NCI-H345 (cell line): ENCODE measurements around the gene SMPD2.

Experiments used
- DNase-seq: peaks from one replicate; lab custom pipeline; 2025; lab: John Stamatoyannopoulos, UW

The SMPD2 gene

GRCh38 chr6:109440331-109441068 is at the start of gene SMPD2, which contains the start of gene PPIL6:
Gene SMPD2 (plus strand): TSS chr6:109440724. CDS start chr6:109441122, 398 bp downstream.
Gene PPIL6 (minus strand): TSS chr6:109440628. CDS start chr6:109440590, 38 bp downstream.
- peak; percentile 88 for DNase-seq

GRCh38 chr6:109393157-109393885 is 47.2 kb upstream of the SMPD2 start:
- DNase-seq: no peak

- DNase-seq: no peak
Observed at GRCh38 chr6:109393886-109394281, 46.6 kb upstream of the SMPD2 start.

- DNase-seq: no peak
Observed at GRCh38 chr6:109396046-109396718, 44.3 kb upstream of the SMPD2 start.

- no peak for DNase-seq
Observed at GRCh38 chr6:109397020-109397419, 43.5 kb upstream of the SMPD2 start.

DNA sequence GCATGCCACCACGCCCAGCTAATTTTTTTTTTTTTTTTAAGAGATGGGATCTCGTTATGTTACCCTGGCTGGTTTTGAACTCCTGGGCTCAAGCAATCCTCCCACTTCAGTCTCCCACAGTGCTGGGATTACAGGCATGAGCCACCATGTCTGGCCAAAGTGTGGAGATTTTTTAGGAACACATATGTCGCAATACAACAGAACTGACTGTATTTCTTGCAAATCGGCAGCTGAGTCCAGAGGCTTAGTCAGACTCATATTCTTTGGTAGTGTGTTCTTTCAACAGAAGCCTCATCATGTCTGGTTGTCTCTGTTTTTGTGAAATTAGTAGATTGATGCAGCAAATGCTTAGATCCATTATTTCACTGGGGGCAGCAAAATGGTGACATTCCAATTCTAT is 34.3 kb upstream of the SMPD2 start:
- DNase-seq: no peak

DNA sequence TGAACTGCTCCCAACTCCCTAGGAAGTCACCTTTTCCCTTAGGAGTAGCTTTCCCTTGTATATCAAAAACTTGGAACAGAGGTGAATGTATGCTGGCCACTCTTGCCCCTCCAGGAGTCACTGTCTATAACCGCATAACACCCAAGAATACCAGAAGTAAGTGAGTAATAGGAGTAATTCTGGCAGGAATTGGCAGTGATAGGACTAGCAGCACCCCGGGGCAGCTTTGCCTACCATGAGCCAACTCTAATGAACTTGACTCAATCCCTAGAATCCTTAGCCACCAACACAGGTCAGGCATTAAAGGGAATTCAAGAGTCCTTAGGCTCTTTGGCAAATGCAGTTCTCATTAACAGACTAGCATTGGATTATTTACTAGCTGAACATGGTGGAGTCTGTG is 29.5 kb upstream of the SMPD2 start:
- DNase-seq: no peak

GRCh38 chr6:109417646-109418045 is 22.9 kb upstream of the SMPD2 start:
- DNase-seq: no peak

- DNase-seq: no peak
Observed at GRCh38 chr6:109420751-109421150, 19.8 kb upstream of the SMPD2 start.

DNA sequence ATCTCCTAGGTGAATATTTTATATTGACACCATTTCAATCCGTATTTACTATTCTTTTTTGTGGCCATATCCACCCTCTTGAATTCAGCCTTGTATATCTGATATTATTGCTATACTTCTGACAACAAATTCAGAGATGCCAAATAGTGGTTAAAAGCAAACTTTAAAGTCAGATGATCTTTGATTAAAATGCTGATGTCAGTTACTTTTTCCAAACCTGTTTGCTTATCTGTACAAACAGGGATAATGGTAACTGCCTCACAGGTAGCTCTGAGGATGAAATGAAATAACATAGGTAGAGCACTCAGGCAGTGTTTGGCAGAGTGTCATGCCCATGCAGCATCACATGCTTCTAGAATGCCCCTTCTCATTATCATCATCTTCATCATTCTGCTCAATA is 19.3 kb upstream of the SMPD2 start:
- no peak for DNase-seq

GRCh38 chr6:109424946-109425345 is 15.6 kb upstream of the SMPD2 start:
- DNase-seq: no peak

- no peak for DNase-seq
Observed at GRCh38 chr6:109428889-109429477, 11.5 kb upstream of the SMPD2 start.

- DNase-seq: no peak
Observed at GRCh38 chr6:109429496-109429895, 11.0 kb upstream of the SMPD2 start.

GRCh38 chr6:109434456-109434855 is 6.1 kb upstream of the SMPD2 start:
- DNase-seq: no peak

DNA sequence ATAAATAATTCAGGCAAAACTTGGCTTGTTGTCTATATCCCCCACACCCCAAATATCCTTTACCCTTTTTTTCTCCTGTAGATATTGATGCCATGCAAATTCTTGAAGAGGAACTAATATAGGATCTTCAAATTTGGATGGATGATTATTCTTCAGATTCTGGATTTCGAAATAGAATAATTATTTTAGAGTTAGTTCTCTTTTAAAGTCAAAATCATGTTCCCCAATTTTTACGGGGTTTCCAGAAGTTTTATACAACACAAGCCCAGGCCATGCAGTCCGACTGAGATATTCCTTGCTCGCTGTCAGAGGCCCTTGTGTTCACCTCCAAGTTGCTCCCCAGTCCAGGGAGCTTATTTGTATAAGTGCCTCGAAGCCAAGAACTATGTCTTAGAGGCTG is 4.5 kb upstream of the SMPD2 start:
- no peak for DNase-seq

- peak; percentile 48 for DNase-seq
Observed at GRCh38 chr6:109441069-109441816, 719 bp downstream of the SMPD2 start.

- no peak for DNase-seq
Observed at GRCh38 chr6:109442393-109442924, 1.9 kb downstream of the SMPD2 start.

- no peak for DNase-seq
Observed at GRCh38 chr6:109443425-109443950, 3.0 kb downstream of the SMPD2 start.

- no peak for DNase-seq
Observed at GRCh38 chr6:109445382-109445781, 4.9 kb downstream of the SMPD2 start.

DNA sequence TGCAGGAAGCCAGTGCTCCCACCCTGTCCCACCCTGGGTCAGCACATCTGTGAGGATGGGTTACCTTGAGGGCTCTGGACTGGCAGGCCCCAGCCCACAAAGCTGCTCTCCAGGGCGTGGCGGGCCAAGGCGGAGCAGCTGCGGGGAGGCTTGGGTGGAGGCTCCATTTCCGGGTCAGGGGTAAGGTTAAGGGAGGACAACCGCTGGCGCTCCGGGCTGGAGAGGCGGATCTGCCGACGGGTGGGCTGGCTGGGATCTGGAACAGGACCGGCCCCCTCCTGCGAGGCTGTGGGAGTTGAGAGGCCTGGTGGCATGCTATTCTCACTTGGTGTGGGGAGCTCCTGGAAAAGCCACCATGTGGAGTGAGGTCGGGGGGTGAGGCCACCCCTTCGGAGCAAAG is 5.5 kb downstream of the SMPD2 start:
- DNase-seq: no peak

- no peak for DNase-seq
Observed at GRCh38 chr6:109446541-109446940, 6.0 kb downstream of the SMPD2 start.
